ENCODE measurements around the gene AKIP1. TPM values are rescaled to one million over a fixed set of nuclear protein-coding genes. Genes with fewer than 3 reads are reported as not detected.

AKIP1 gene
- total and polyA plus RNA-seq, 4 donors = 9.3 to 12.3 (median 9.9) TPM

GRCh38 chr11:8867035-8867434, 44.0 kb upstream of the AKIP1 start:
- 72% methylated on average over 6 of the region's 6 CpGs for WGBS
- no peak overlapping the region for H3K27ac ChIP-seq (ENCODE audit: low read depth in 1 of 2, low read length in 2 of 2)

GRCh38 chr11:8867931-8868631, 42.9 kb upstream of the AKIP1 start:
- TF ChIP-seq SP1 (IDR thresholded peaks at IDR 0.05) = no peak
- TF ChIP-seq ATF3 (IDR thresholded peaks at IDR 0.05) = no peak
- no peak for TF ChIP-seq RXRA (IDR thresholded peaks at IDR 0.05)
- no peak for TF ChIP-seq HNF4A (conservative IDR thresholded peaks at IDR 0.05)
- TF ChIP-seq NR2F2 (IDR thresholded peaks at IDR 0.05) = no peak
- Histone ChIP-seq H3K27ac (ENCODE audit: low read depth in 1 of 2, low read length in 2 of 2) (no peak overlapping the region), H3K9ac (ENCODE audit: low read depth in 1 of 2, low read length in 2 of 2) (no peak overlapping the region), H3K4me3 (ENCODE audit: low read depth in 1 of 3, low read length in 3 of 3) (no peak overlapping the region), H3K27me3 (ENCODE audit: control insufficient read depth in 4 of 4, insufficient read depth in 4 of 4, low read length in 3 of 4) (no peaks in the 10 kb centered on the region), H3K36me3 (ENCODE audit: control insufficient read depth in 4 of 4, insufficient read depth in 3 of 4, low read depth in 1 of 4, low read length in 3 of 4) (no peaks in the 10 kb centered on the region), H3K4me1 (ENCODE audit: control insufficient read depth in 4 of 4, insufficient read depth in 4 of 4, low read length in 3 of 4) (peaks cover 0 to 9% (median 7%) of the 10 kb centered on the region in 4 donors), H3K9me3 (ENCODE audit: control insufficient read depth in 4 of 4, low read length in 3 of 4) (no peaks in the 10 kb centered on the region)
- DNase-seq (ENCODE audit: low spot score) = no peak
- WGBS = 60% methylated on average over 7 of the region's 7 CpGs

More at GRCh38 chr11:8867035-8867434, 44.0 kb upstream of the AKIP1 start:
- no peaks in the 10 kb centered on the region for H3K27me3 ChIP-seq (ENCODE audit: control insufficient read depth in 4 of 4, insufficient read depth in 4 of 4, low read length in 3 of 4)
- H3K9me3 ChIP-seq (ENCODE audit: control insufficient read depth in 4 of 4, low read length in 3 of 4) = no peaks in the 10 kb centered on the region
- H3K4me1 ChIP-seq (ENCODE audit: control insufficient read depth in 4 of 4, insufficient read depth in 4 of 4, low read length in 3 of 4) = peaks cover 0 to 9% (median 7%) of the 10 kb centered on the region in 4 donors
- DNase-seq (ENCODE audit: low spot score) = no peak
- H3K9ac ChIP-seq (ENCODE audit: low read depth in 1 of 2, low read length in 2 of 2) = no peak overlapping the region
- TF ChIP-seq FOXA2 (IDR thresholded peaks at IDR 0.05) (no peak), GABPA (IDR thresholded peaks at IDR 0.05 in 1 of 2, conservative IDR thresholded peaks at IDR 0.05 in 1 of 2) (no peak), EGR1 (IDR thresholded peaks at IDR 0.05; ENCODE audit: low read depth in 2 of 2) (no peak), FOXA1 (IDR thresholded peaks at IDR 0.05) (no peak), REST (IDR thresholded peaks at IDR 0.05) (no peak), RAD21 (IDR thresholded peaks at IDR 0.05) (no peak), HNF4A (conservative IDR thresholded peaks at IDR 0.05) (no peak), NR2F2 (IDR thresholded peaks at IDR 0.05) (no peak), MAX (IDR thresholded peaks at IDR 0.05) (no peak), RXRA (IDR thresholded peaks at IDR 0.05) (no peak), CTCF (IDR thresholded peaks at IDR 0.05; ENCODE audit: low read depth, low read length, missing input control) (no peak), HNF4G (IDR thresholded peaks at IDR 0.05) (no peak)
- H3K4me3 ChIP-seq (ENCODE audit: low read depth in 1 of 3, low read length in 3 of 3) = no peak overlapping the region
- no peaks in the 10 kb centered on the region for H3K36me3 ChIP-seq (ENCODE audit: control insufficient read depth in 4 of 4, insufficient read depth in 3 of 4, low read depth in 1 of 4, low read length in 3 of 4)
